Measurements from ENCODE around the gene CLCN7. TPM values are rescaled to one million over a fixed set of nuclear protein-coding genes. Genes with fewer than 3 reads are reported as not detected.
"Not testable (repeated sequence)": the region's sequence is repeated elsewhere in the genome, so short reads cannot be mapped to it uniquely, and the experiment has no call there.

Gene CLCN7
- total RNA-seq, 1 donor from 2014 or later, result 49.8 TPM

GRCh38 chr16:1441391-1441829 is 33.4 kb downstream of the CLCN7 start:
- intact Hi-C loops (cut with DNase I), result no loop called here
- Histone ChIP-seq H3K27ac (no peak overlapping the region), H3K4me1 (no peaks in the 10 kb centered on the region), H3K4me3 (no peak overlapping the region), H3K27me3 (no peaks in the 10 kb centered on the region), H3K36me3 (peaks cover 0 to 10% of the 10 kb centered on the region in 2 donors), H3K9me3 (no peaks in the 10 kb centered on the region)
- TF ChIP-seq POLR2A (IDR thresholded peaks at IDR 0.05) (no peak), CTCF (IDR thresholded peaks at IDR 0.05) (no peak), POLR2AphosphoS5 (IDR thresholded peaks at IDR 0.05; ENCODE audit: insufficient read depth in 1 of 2, low read depth in 1 of 2) (no peak)
- no peak for DNase-seq (ENCODE audit: extremely low spot score in 2 of 2)

GRCh38 chr16:1439699-1440074 is 35.1 kb downstream of the CLCN7 start:
- H3K27me3 ChIP-seq; H3K4me1 ChIP-seq; H3K36me3 ChIP-seq; intact Hi-C loops (cut with DNase I); H3K27ac ChIP-seq; DNase-seq (ENCODE audit: extremely low spot score in 2 of 2); H3K9me3 ChIP-seq; H3K4me3 ChIP-seq: not testable (repeated sequence)

- no peaks in the 10 kb centered on the region for H3K27me3 ChIP-seq
- intact Hi-C loops (cut with DNase I), result no loop called here
- no peak for TF ChIP-seq POLR2A (IDR thresholded peaks at IDR 0.05)
- no peak for TF ChIP-seq CTCF (IDR thresholded peaks at IDR 0.05)
- TF ChIP-seq POLR2AphosphoS5 (IDR thresholded peaks at IDR 0.05; ENCODE audit: insufficient read depth in 1 of 2, low read depth in 1 of 2), result no peak
Observed at GRCh38 chr16:1439058-1439698, 35.6 kb downstream of the CLCN7 start.

GRCh38 chr16:1438229-1439057 is 36.4 kb downstream of the CLCN7 start:
- no peak for TF ChIP-seq POLR2AphosphoS5 (IDR thresholded peaks at IDR 0.05; ENCODE audit: insufficient read depth in 1 of 2, low read depth in 1 of 2)
- no peak for TF ChIP-seq CTCF (IDR thresholded peaks at IDR 0.05)
- TF ChIP-seq POLR2A (IDR thresholded peaks at IDR 0.05), result no peak
- no peak for DNase-seq (ENCODE audit: extremely low spot score in 2 of 2)
- Histone ChIP-seq H3K4me3 (no peak overlapping the region), H3K27me3 (no peaks in the 10 kb centered on the region), H3K4me1 (no peaks in the 10 kb centered on the region), H3K36me3 (no peaks in the 10 kb centered on the region), H3K9me3 (no peaks in the 10 kb centered on the region), H3K27ac (no peak overlapping the region)
- intact Hi-C loops (cut with DNase I), result no loop called here

More at GRCh38 chr16:1439058-1439698, 35.6 kb downstream of the CLCN7 start:
- H3K4me3 ChIP-seq, result no peak overlapping the region
- no peaks in the 10 kb centered on the region for H3K36me3 ChIP-seq
- H3K4me1 ChIP-seq, result no peaks in the 10 kb centered on the region
- H3K9me3 ChIP-seq, result no peaks in the 10 kb centered on the region
- no peak for DNase-seq (ENCODE audit: extremely low spot score in 2 of 2)
- no peak overlapping the region for H3K27ac ChIP-seq

GRCh38 chr16:1437606-1438005 is 37.2 kb downstream of the CLCN7 start:
- intact Hi-C loops (cut with DNase I), result no loop called here
- no peak for TF ChIP-seq POLR2A (IDR thresholded peaks at IDR 0.05)
- TF ChIP-seq POLR2AphosphoS5 (IDR thresholded peaks at IDR 0.05; ENCODE audit: insufficient read depth in 1 of 2, low read depth in 1 of 2), result no peak
- TF ChIP-seq CTCF (IDR thresholded peaks at IDR 0.05), result no peak
- H3K4me1 ChIP-seq, result no peaks in the 10 kb centered on the region
- DNase-seq (ENCODE audit: extremely low spot score in 2 of 2), result no peak
- H3K27me3 ChIP-seq, result no peaks in the 10 kb centered on the region
- H3K9me3 ChIP-seq, result no peaks in the 10 kb centered on the region
- no peaks in the 10 kb centered on the region for H3K36me3 ChIP-seq
- no peak overlapping the region for H3K4me3 ChIP-seq
- no peak overlapping the region for H3K27ac ChIP-seq
